ENCODE results near the gene TACSTD2. TPM values are rescaled to one million over a fixed set of nuclear protein-coding genes. Genes with fewer than 3 reads are reported as not detected.
"Not testable (repeated sequence)": the region's sequence is repeated elsewhere in the genome, so short reads cannot be mapped to it uniquely, and the experiment has no call there.

Gene TACSTD2
- total and polyA plus RNA-seq, 3 experiments from 2014 or later: not detected

- Histone ChIP-seq H3K27me3 (ENCODE audit: insufficient read depth, low read length, poor library complexity, severe bottlenecking) (no peaks in the 10 kb centered on the region), H3K4me3 (ENCODE audit: low read length) (no peak overlapping the region), H3K36me3 (ENCODE audit: insufficient read depth, low read length) (no peaks in the 10 kb centered on the region), H3K9me3 (ENCODE audit: low read length) (no peaks in the 10 kb centered on the region), H3K4me1 (ENCODE audit: insufficient read depth, low read length) (no peaks in the 10 kb centered on the region), H3K27ac (ENCODE audit: low read depth, low read length) (no peak overlapping the region)
- H3K27me3 Mint-ChIP-seq: peaks cover 6 to 32% of the 10 kb centered on the region in 2 donors
- no peak overlapping the region for H3K4me3 Mint-ChIP-seq
- H3K36me3 Mint-ChIP-seq: no peaks in the 10 kb centered on the region
- CTCF ChIA-PET: no interaction called here
- no peak for DNase-seq
- H3K9me3 Mint-ChIP-seq: peaks cover 0 to 2% (median 0%) of the 10 kb centered on the region in 5 donors
- POLR2A ChIA-PET: no interaction called here
- H3K4me1 Mint-ChIP-seq: no peaks in the 10 kb centered on the region
- no peak overlapping the region for H3K27ac Mint-ChIP-seq
Observed at GRCh38 chr1:58618303-58618702, 41.3 kb upstream of the TACSTD2 start.

- no peak overlapping the region for H3K27ac Mint-ChIP-seq
- no peak overlapping the region for H3K4me3 ChIP-seq (ENCODE audit: low read length)
- H3K4me3 Mint-ChIP-seq: no peak overlapping the region
- POLR2A ChIA-PET: no interaction called here
- H3K9me3 ChIP-seq (ENCODE audit: low read length): no peaks in the 10 kb centered on the region
- peaks cover 9% of the 10 kb centered on the region for H3K27me3 ChIP-seq (ENCODE audit: insufficient read depth, low read length, poor library complexity, severe bottlenecking)
- H3K36me3 ChIP-seq (ENCODE audit: insufficient read depth, low read length): no peaks in the 10 kb centered on the region
- peaks cover 16 to 64% of the 10 kb centered on the region in 2 donors for H3K27me3 Mint-ChIP-seq
- DNase-seq: no peak
- no peaks in the 10 kb centered on the region for H3K4me1 ChIP-seq (ENCODE audit: insufficient read depth, low read length)
- H3K27ac ChIP-seq (ENCODE audit: low read depth, low read length): no peak overlapping the region
- CTCF ChIA-PET: no interaction called here
- peaks cover 0 to 4% (median 1%) of the 10 kb centered on the region in 3 donors for H3K36me3 Mint-ChIP-seq
- H3K9me3 Mint-ChIP-seq: peaks cover 0 to 7% (median 0%) of the 10 kb centered on the region in 5 donors
- no peaks in the 10 kb centered on the region for H3K4me1 Mint-ChIP-seq
Observed at GRCh38 chr1:58611861-58612385, 34.9 kb upstream of the TACSTD2 start.

GRCh38 chr1:58608945-58609344 is 31.9 kb upstream of the TACSTD2 start:
- Histone ChIP-seq H3K4me3 (ENCODE audit: low read length) (no peak overlapping the region), H3K4me1 (ENCODE audit: insufficient read depth, low read length) (no peaks in the 10 kb centered on the region), H3K36me3 (ENCODE audit: insufficient read depth, low read length) (no peaks in the 10 kb centered on the region), H3K9me3 (ENCODE audit: low read length) (no peaks in the 10 kb centered on the region), H3K27ac (ENCODE audit: low read depth, low read length) (no peak overlapping the region), H3K27me3 (ENCODE audit: insufficient read depth, low read length, poor library complexity, severe bottlenecking) (peaks cover 9% of the 10 kb centered on the region)
- Mint-ChIP-seq H3K27me3 (peaks cover 19 to 76% of the 10 kb centered on the region in 2 donors), H3K27ac (no peak overlapping the region), H3K9me3 (peaks cover 13 to 30% (median 22%) of the 10 kb centered on the region in 5 donors), H3K4me1 (no peaks in the 10 kb centered on the region), H3K4me3 (no peak overlapping the region), H3K36me3 (peaks cover 0 to 20% (median 1%) of the 10 kb centered on the region in 3 donors)
- DNase-seq: no peak
- POLR2A ChIA-PET: no interaction called here
- CTCF ChIA-PET: no interaction called here

GRCh38 chr1:58608297-58608696 is 31.2 kb upstream of the TACSTD2 start:
- peaks cover 9% of the 10 kb centered on the region for H3K27me3 ChIP-seq (ENCODE audit: insufficient read depth, low read length, poor library complexity, severe bottlenecking)
- DNase-seq: no peak
- CTCF ChIA-PET: no interaction called here
- H3K27ac ChIP-seq (ENCODE audit: low read depth, low read length): no peak overlapping the region
- Mint-ChIP-seq H3K27ac (no peak overlapping the region), H3K36me3 (peaks cover 0 to 26% (median 1%) of the 10 kb centered on the region in 3 donors), H3K4me3 (no peak overlapping the region), H3K27me3 (peaks cover 19 to 82% of the 10 kb centered on the region in 2 donors), H3K4me1 (no peaks in the 10 kb centered on the region), H3K9me3 (peaks cover 14 to 34% (median 26%) of the 10 kb centered on the region in 5 donors)
- no peak overlapping the region for H3K4me3 ChIP-seq (ENCODE audit: low read length)
- no peaks in the 10 kb centered on the region for H3K9me3 ChIP-seq (ENCODE audit: low read length)
- POLR2A ChIA-PET: no interaction called here
- no peaks in the 10 kb centered on the region for H3K36me3 ChIP-seq (ENCODE audit: insufficient read depth, low read length)
- no peaks in the 10 kb centered on the region for H3K4me1 ChIP-seq (ENCODE audit: insufficient read depth, low read length)

GRCh38 chr1:58607391-58607790 is 30.3 kb upstream of the TACSTD2 start:
- Mint-ChIP-seq H3K36me3 (peaks cover 0 to 26% (median 1%) of the 10 kb centered on the region in 3 donors), H3K9me3 (peaks cover 14 to 32% (median 26%) of the 10 kb centered on the region in 5 donors), H3K4me3 (no peak overlapping the region), H3K27ac (no peak overlapping the region), H3K4me1 (no peaks in the 10 kb centered on the region), H3K27me3 (peaks cover 21 to 88% of the 10 kb centered on the region in 2 donors)
- Histone ChIP-seq H3K27me3 (ENCODE audit: insufficient read depth, low read length, poor library complexity, severe bottlenecking) (peaks cover 9% of the 10 kb centered on the region), H3K9me3 (ENCODE audit: low read length) (no peaks in the 10 kb centered on the region), H3K27ac (ENCODE audit: low read depth, low read length) (no peak overlapping the region), H3K4me3 (ENCODE audit: low read length) (no peak overlapping the region), H3K4me1 (ENCODE audit: insufficient read depth, low read length) (no peaks in the 10 kb centered on the region), H3K36me3 (ENCODE audit: insufficient read depth, low read length) (no peaks in the 10 kb centered on the region)
- ChIA-PET CTCF (no interaction called here), POLR2A (no interaction called here)
- DNase-seq: no peak

GRCh38 chr1:58601921-58602320 is 24.9 kb upstream of the TACSTD2 start:
- H3K27ac ChIP-seq (ENCODE audit: low read depth, low read length); CTCF ChIA-PET; H3K27ac Mint-ChIP-seq; H3K9me3 ChIP-seq (ENCODE audit: low read length); H3K27me3 ChIP-seq (ENCODE audit: insufficient read depth, low read length, poor library complexity, severe bottlenecking); H3K36me3 ChIP-seq (ENCODE audit: insufficient read depth, low read length); H3K4me3 ChIP-seq (ENCODE audit: low read length); H3K4me1 Mint-ChIP-seq; DNase-seq; H3K4me1 ChIP-seq (ENCODE audit: insufficient read depth, low read length); H3K4me3 Mint-ChIP-seq: not testable (repeated sequence)
- H3K27me3 Mint-ChIP-seq: peaks cover 33 to 82% of the 10 kb centered on the region in 2 donors
- peaks cover 0 to 22% (median 0%) of the 10 kb centered on the region in 3 donors for H3K36me3 Mint-ChIP-seq
- POLR2A ChIA-PET: interaction anchor here (0.5 kb wide), 1 partner anchor 1567 kb away, joined by 3 read pairs; no protein-coding TSS in a partner anchor
- peaks cover 14 to 35% (median 29%) of the 10 kb centered on the region in 5 donors for H3K9me3 Mint-ChIP-seq

GRCh38 chr1:58597996-58598395 is 20.9 kb upstream of the TACSTD2 start:
- no peak overlapping the region for H3K27ac ChIP-seq (ENCODE audit: low read depth, low read length)
- H3K27ac Mint-ChIP-seq: no peak overlapping the region
- peaks cover 42 to 67% of the 10 kb centered on the region in 2 donors for H3K27me3 Mint-ChIP-seq
- ChIA-PET POLR2A (no interaction called here), CTCF (no interaction called here)
- no peaks in the 10 kb centered on the region for H3K4me1 ChIP-seq (ENCODE audit: insufficient read depth, low read length)
- no peak overlapping the region for H3K4me3 Mint-ChIP-seq
- H3K9me3 Mint-ChIP-seq: peaks cover 0 to 12% (median 3%) of the 10 kb centered on the region in 5 donors
- no peaks in the 10 kb centered on the region for H3K36me3 Mint-ChIP-seq
- H3K27me3 ChIP-seq (ENCODE audit: insufficient read depth, low read length, poor library complexity, severe bottlenecking): no peaks in the 10 kb centered on the region
- no peak overlapping the region for H3K4me3 ChIP-seq (ENCODE audit: low read length)
- no peaks in the 10 kb centered on the region for H3K9me3 ChIP-seq (ENCODE audit: low read length)
- H3K4me1 Mint-ChIP-seq: no peaks in the 10 kb centered on the region
- H3K36me3 ChIP-seq (ENCODE audit: insufficient read depth, low read length): no peaks in the 10 kb centered on the region
- no peak for DNase-seq

- POLR2A ChIA-PET: no interaction called here
- H3K9me3 ChIP-seq (ENCODE audit: low read length): no peaks in the 10 kb centered on the region
- no peaks in the 10 kb centered on the region for H3K27me3 ChIP-seq (ENCODE audit: insufficient read depth, low read length, poor library complexity, severe bottlenecking)
- Mint-ChIP-seq H3K9me3 (peaks cover 0 to 12% (median 3%) of the 10 kb centered on the region in 5 donors), H3K4me1 (no peaks in the 10 kb centered on the region), H3K27ac (no peak overlapping the region), H3K4me3 (no peak overlapping the region), H3K27me3 (peaks cover 39 to 58% of the 10 kb centered on the region in 2 donors), H3K36me3 (no peaks in the 10 kb centered on the region)
- H3K36me3 ChIP-seq (ENCODE audit: insufficient read depth, low read length): no peaks in the 10 kb centered on the region
- H3K4me3 ChIP-seq (ENCODE audit: low read length): no peak overlapping the region
- H3K27ac ChIP-seq (ENCODE audit: low read depth, low read length): no peak overlapping the region
- CTCF ChIA-PET: no interaction called here
- no peaks in the 10 kb centered on the region for H3K4me1 ChIP-seq (ENCODE audit: insufficient read depth, low read length)
- DNase-seq: no peak
Observed at GRCh38 chr1:58597076-58597475, 20.0 kb upstream of the TACSTD2 start.
